ENCODE measurements around the gene MAMDC2.
"Not testable (repeated sequence)": the region's sequence is repeated elsewhere in the genome, so short reads cannot be mapped to it uniquely, and the experiment has no call there.

Gene MAMDC2

DNA sequence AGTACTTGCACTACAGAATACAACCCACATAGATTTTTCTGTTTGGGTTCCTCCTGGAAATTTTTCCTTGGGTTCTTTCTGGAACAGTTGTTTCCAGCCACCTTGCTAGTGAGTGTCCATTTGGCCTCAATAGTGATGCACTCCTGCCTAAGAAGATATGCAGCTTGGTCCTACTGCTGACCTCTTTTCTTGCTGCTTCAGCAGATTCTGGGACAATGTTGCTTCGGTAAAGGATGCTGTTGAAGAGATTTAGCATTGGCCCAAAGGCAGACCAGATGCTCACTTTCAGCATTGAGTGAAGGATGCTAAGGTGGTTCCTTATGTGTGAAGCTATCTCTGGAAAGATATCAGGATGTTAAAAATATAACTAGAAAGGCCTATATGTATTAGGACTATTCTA is 128.9 kb downstream of the MAMDC2 start:
- FAIRE-seq (no peak), DNase-seq (ENCODE audit: insufficient read length) (no peak)
- TF ChIP-seq POLR2A (IDR thresholded peaks at IDR 0.05; ENCODE audit: low read depth, low read length) (no peak), POLR2AphosphoS5 (IDR thresholded peaks at IDR 0.05; ENCODE audit: low read depth, low read length) (no peak), TAF1 (IDR thresholded peaks at IDR 0.05; ENCODE audit: borderline replicate concordance, low read depth, low read length) (no peak)

DNA sequence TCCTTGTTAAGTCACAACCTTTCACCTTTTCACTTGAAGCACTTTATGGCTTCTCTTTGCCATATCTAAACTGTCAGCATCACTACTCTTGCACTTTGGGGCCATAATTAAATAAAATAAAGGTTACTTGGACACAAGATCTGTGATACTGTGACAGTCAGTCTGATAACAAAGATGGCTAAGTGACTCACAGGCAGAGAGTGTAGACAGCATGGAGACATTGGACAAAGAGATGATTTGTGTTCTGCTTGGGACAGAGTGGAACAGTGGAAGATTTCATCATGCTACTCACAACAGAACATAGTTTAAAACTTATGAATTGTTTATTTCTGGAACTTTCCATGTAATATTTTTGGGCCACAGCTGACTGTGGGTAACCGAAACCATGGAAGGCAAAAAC is 133.5 kb downstream of the MAMDC2 start:
- DNase-seq (ENCODE audit: insufficient read length): no peak
- TF ChIP-seq TAF1 (IDR thresholded peaks at IDR 0.05; ENCODE audit: borderline replicate concordance, low read depth, low read length) (no peak), POLR2AphosphoS5 (IDR thresholded peaks at IDR 0.05; ENCODE audit: low read depth, low read length) (no peak), POLR2A (IDR thresholded peaks at IDR 0.05; ENCODE audit: low read depth, low read length) (no peak)
- no peak for FAIRE-seq

DNA sequence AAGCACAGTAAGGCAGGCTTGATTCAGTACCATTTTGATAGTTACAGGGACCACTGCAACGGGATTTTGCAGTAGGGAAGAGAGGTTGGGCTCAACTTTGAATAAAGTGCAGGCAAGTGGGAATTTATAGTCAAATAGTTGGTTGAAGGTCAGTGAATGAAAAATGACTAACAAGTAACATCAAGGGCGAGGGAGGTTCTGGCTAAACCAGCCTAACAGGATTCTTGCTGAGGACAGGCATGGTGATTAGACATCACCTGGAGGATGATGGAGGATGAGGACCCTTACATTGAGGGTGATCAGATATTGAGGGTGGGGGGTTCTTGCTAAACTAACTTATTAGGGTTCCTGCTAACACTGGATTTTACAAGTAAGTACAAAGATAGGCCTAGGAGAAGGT is 149.1 kb downstream of the MAMDC2 start:
- DNase-seq (ENCODE audit: insufficient read length): no peak
- no peak for FAIRE-seq
- TF ChIP-seq POLR2AphosphoS5 (IDR thresholded peaks at IDR 0.05; ENCODE audit: low read depth, low read length): no peak
- no peak for TF ChIP-seq POLR2A (IDR thresholded peaks at IDR 0.05; ENCODE audit: low read depth, low read length)
- no peak for TF ChIP-seq TAF1 (IDR thresholded peaks at IDR 0.05; ENCODE audit: borderline replicate concordance, low read depth, low read length)

DNA sequence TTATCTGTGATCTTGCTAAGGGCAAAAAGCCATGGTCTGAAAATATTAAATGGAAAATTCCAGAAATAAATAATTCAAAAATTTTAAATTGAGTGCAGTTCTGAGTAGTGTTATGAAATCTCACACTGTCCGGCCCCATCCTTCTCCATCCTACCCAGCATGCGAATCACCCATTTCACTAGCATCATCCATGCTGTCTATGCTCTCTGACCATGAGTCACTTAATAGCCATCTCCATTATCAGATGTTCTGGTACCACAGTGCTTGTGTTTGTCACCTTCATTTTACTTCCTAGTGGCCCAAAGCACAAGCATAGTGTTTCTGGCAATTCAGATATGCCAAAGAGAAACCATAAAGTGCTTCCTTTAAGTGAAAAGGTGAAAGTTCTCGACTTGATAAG is 151.8 kb downstream of the MAMDC2 start:
- FAIRE-seq (no peak), DNase-seq (ENCODE audit: insufficient read length) (no peak)
- TF ChIP-seq POLR2A (IDR thresholded peaks at IDR 0.05; ENCODE audit: low read depth, low read length) (no peak), TAF1 (IDR thresholded peaks at IDR 0.05; ENCODE audit: borderline replicate concordance, low read depth, low read length) (no peak), POLR2AphosphoS5 (IDR thresholded peaks at IDR 0.05; ENCODE audit: low read depth, low read length) (no peak)

DNA sequence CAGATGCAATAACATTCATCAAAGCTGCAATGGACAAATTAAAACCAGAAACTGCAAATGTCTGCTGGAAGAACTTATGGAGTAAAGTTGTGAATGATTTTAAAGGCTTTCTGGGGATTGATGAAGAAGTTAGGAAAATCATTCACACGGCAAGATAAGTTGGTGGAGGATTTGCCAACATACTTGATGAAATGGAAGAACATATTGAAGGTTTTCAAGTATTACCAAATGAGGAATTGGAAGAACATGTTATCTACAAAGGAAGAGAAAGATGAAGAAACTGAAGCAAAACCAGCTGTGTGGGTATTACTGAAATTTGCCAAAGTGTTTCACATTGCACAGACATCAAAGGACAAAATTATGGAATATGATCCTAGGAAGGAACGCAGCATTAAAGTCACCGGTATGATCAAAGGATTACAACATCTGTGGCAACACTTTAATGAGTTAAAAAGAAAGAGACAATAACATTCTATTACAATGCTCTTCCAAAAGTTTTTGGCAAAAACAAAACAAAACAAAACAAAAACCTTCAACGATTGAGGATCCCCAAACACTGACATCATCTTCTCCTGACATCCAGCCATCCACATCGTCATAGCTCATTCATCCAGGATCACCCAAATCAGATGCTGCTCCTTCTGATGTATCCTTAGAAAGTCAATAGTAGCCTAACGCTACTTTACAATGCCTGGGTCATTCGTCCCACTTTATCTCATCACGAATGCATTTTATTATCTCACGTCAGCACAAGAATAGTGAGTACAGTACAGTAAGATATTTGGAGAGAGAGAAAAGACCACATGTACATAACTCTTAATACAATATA is 153.8 kb downstream of the MAMDC2 start:
- FAIRE-seq: no peak
- TF ChIP-seq POLR2AphosphoS5 (IDR thresholded peaks at IDR 0.05; ENCODE audit: low read depth, low read length) (no peak), TAF1 (IDR thresholded peaks at IDR 0.05; ENCODE audit: borderline replicate concordance, low read depth, low read length) (no peak), POLR2A (IDR thresholded peaks at IDR 0.05; ENCODE audit: low read depth, low read length) (no peak)
- no peak for DNase-seq (ENCODE audit: insufficient read length)

DNA sequence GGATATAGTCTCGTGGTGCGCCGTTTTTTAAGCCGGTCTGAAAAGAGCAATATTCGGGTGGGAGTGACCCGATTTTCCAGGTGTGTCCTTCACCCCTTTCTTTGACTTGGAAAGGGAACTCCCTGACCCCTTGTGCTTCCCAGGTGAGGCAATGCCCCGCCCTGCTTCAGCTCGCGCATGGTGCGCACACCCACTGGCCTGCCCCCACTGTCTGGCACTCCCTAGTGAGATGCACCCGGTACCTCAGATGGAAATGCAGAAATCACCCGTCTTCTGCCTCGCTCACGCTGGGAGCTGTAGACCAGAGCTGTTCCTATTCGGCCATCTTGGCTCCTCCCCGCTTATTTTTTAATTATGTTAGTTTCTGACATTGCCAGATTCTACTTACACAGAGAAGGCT is 161.1 kb downstream of the MAMDC2 start:
- FAIRE-seq; DNase-seq (ENCODE audit: insufficient read length): not testable (repeated sequence)

DNA sequence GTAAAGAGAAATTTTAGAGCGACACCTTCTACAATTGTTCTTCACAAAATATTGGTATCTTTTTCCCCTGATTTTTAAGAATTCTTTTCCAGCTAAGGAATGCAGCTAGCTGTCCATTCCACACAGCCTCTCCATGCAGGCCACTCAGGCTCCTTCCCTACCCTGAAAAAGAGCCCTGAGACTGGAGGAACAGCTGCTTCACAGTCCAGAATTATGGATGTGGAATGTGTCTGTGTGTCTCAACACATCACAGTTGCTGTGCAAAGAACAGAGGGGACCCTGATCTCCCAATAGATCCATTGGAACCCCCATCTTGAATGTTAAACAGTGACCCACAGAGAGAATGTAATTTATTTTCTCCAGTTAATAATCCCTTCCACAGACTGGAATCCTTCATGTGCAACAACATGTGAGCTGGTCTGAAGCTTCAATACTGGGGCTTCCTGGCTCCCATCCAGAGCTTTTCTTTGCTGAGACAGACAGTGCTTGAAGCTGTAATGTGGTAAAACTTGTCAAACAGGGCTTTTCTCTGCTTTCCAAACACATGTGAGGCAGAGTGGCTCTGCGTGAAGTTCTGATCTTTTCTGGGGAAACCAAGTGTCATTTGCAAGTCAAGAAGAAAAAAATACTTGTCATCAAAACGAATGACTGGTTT is 161.8 kb downstream of the MAMDC2 start:
- TF ChIP-seq POLR2A (IDR thresholded peaks at IDR 0.05; ENCODE audit: low read depth, low read length) (no peak), POLR2AphosphoS5 (IDR thresholded peaks at IDR 0.05; ENCODE audit: low read depth, low read length) (no peak), TAF1 (IDR thresholded peaks at IDR 0.05; ENCODE audit: borderline replicate concordance, low read depth, low read length) (no peak)
- DNase-seq (ENCODE audit: insufficient read length) (no peak), FAIRE-seq (no peak)

DNA sequence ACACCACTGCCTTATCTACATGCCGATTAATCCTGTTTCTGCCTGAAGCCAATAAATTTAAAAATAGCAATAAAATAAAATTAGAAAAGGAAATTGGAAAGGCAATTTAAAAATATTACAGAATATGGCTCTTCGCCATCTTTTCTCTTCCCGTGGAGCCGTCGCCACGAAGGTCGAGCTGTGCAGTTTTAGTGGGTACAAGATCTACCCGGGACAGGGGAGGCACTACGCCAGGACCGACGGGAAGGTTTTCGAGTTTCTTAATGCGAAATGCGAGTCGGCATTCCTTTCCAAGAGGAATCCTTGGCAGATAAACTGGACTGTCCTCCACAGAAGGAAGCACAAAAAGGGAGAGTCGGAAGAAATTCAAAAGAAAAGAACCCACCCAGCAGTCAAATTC is 173.4 kb downstream of the MAMDC2 start:
- DNase-seq (ENCODE audit: insufficient read length) (no peak), FAIRE-seq (no peak)
- TF ChIP-seq TAF1 (IDR thresholded peaks at IDR 0.05; ENCODE audit: borderline replicate concordance, low read depth, low read length): no peak
- TF ChIP-seq POLR2AphosphoS5 (IDR thresholded peaks at IDR 0.05; ENCODE audit: low read depth, low read length): no peak
- no peak for TF ChIP-seq POLR2A (IDR thresholded peaks at IDR 0.05; ENCODE audit: low read depth, low read length)

DNA sequence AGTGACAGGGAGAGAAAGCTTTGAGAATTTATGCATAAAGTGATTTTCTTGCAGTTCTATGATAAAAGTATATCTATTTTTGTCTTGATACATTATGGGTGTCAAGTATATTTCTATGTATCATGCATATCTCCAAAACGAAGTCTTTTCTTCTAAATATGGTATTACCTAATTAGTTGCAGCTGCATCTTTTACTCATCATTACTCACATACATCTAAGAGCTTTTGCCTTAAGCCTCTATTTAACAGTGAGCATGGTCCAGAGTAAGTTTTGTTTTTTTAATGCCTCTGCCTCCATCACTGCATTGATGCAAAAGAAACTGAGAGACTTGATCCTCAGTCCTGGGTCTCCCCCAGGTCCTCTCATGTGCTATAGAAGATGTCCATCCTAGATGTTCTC is 175.1 kb downstream of the MAMDC2 start:
- no peak for FAIRE-seq
- no peak for TF ChIP-seq POLR2AphosphoS5 (IDR thresholded peaks at IDR 0.05; ENCODE audit: low read depth, low read length)
- TF ChIP-seq TAF1 (IDR thresholded peaks at IDR 0.05; ENCODE audit: borderline replicate concordance, low read depth, low read length): no peak
- TF ChIP-seq POLR2A (IDR thresholded peaks at IDR 0.05; ENCODE audit: low read depth, low read length): no peak

DNA sequence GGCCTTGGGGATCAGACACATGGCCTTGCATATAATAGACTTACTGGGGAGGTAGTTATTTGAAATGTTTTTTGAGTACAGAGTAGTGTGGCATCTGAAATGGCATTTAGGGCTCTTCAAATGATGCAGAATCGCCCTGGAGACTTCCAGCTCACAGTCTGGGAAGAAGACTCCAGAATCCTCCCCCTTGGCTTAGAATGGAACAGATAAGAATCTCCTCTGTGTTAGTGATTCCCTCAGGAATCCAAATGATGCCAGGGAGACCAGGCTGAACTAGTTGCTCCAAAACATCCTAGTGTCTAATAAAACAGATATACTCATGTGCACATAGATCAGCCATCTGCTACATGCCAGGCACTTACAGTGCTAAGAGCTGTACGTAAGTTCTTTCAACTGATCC is 176.6 kb downstream of the MAMDC2 start:
- DNase-seq (ENCODE audit: insufficient read length): no peak
- TF ChIP-seq TAF1 (IDR thresholded peaks at IDR 0.05; ENCODE audit: borderline replicate concordance, low read depth, low read length): no peak
- TF ChIP-seq POLR2AphosphoS5 (IDR thresholded peaks at IDR 0.05; ENCODE audit: low read depth, low read length): no peak
- no peak for TF ChIP-seq POLR2A (IDR thresholded peaks at IDR 0.05; ENCODE audit: low read depth, low read length)
- FAIRE-seq: no peak

More for the DNA sequence above, 175.1 kb downstream of the MAMDC2 start:
- no peak for DNase-seq (ENCODE audit: insufficient read length)

DNA sequence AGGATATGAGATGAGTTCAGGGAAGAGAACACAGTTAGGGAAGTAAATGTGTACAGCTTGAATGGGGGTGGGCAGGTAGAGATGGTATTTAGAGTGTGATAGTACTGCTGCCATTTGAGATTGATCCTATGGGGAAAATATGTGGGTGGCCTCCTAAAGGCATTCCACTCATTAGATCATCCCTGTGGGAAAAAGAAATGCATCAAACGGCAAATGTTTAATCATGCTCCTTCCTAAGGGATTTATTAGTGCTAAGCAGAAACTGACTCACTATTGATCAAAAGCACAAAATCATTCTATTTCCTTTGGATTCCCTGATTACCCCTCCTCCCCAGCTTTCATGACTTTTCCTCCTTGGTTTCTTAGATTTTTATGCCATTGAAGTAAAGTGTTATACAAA is 178.7 kb downstream of the MAMDC2 start:
- TF ChIP-seq POLR2A (IDR thresholded peaks at IDR 0.05; ENCODE audit: low read depth, low read length): no peak
- TF ChIP-seq TAF1 (IDR thresholded peaks at IDR 0.05; ENCODE audit: borderline replicate concordance, low read depth, low read length): no peak
- TF ChIP-seq POLR2AphosphoS5 (IDR thresholded peaks at IDR 0.05; ENCODE audit: low read depth, low read length): no peak
- FAIRE-seq: no peak
- no peak for DNase-seq (ENCODE audit: insufficient read length)

DNA sequence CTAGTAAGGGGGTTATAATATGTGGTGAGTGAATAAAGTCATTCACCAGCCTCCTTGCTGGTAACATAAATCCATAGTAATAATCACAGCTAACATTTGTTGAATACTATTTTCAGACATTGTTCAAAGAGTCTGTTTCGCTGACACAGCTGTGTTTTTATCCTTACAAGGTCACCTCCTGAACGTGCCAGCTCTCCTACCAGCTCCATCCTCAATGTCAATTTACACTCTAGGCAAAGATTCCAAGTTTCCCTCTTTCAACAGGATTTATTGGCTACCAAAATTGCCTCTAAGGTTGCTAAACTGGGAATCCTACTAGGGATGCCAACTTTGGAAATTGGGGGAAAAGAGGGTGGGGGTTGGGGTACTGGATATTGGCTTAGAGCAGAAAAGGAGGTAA is 184.5 kb downstream of the MAMDC2 start:
- FAIRE-seq: no peak
- DNase-seq (ENCODE audit: insufficient read length): no peak
- TF ChIP-seq TAF1 (IDR thresholded peaks at IDR 0.05; ENCODE audit: borderline replicate concordance, low read depth, low read length): no peak
- TF ChIP-seq POLR2A (IDR thresholded peaks at IDR 0.05; ENCODE audit: low read depth, low read length): no peak
- TF ChIP-seq POLR2AphosphoS5 (IDR thresholded peaks at IDR 0.05; ENCODE audit: low read depth, low read length): no peak

All from GM12892 (cell line).